RWPE2 (cell line): ENCODE measurements around the gene CHMP1A.
"Not testable (repeated sequence)": the region's sequence is repeated elsewhere in the genome, so short reads cannot be mapped to it uniquely, and the experiment has no call there.

Experiments
- ATAC-seq: fragments of 200-7000 bp; cut with Tn5 transposase; 3 replicates; pipeline ENCODE4 v1.9.1; 2021; ENCODE audit warnings: low read depth
- DNase-seq: peaks from one replicate; pipeline ENCODE4 v3.0.0-alpha.2; 2020; ENCODE audit warnings: low spot score
- H3K27ac ChIP-seq: fragments of 450-650 bp; 2 replicates; pipeline ENCODE4 v1.5.1; 2017; ENCODE audit warnings: mild to moderate bottlenecking; ENCODE audit not compliant: poor library complexity, severe bottlenecking
- H3K27me3 ChIP-seq: fragments of 250-450 bp; sonication (Bioruptor Pico); 2 replicates; pipeline ENCODE4 v1.5.1; 2021; ENCODE audit warnings: mild to moderate bottlenecking, moderate library complexity; ENCODE audit not compliant: insufficient read depth, poor library complexity, severe bottlenecking
- H3K36me3 ChIP-seq: fragments of 250-450 bp; sonication (Bioruptor Pico); 2 replicates; pipeline ENCODE4 v1.5.1; 2020; ENCODE audit warnings: low read depth, mild to moderate bottlenecking, moderate library complexity
- H3K4me1 ChIP-seq: fragments of 250-450 bp; sonication (Bioruptor Pico); 2 replicates; pipeline ENCODE4 v1.5.1; 2021; ENCODE audit warnings: mild to moderate bottlenecking, moderate library complexity; ENCODE audit not compliant: insufficient read depth, poor library complexity, severe bottlenecking
- H3K4me3 ChIP-seq: fragments of 250-450 bp; sonication (Bioruptor Pico); 2 replicates; pipeline ENCODE4 v1.5.1; 2021; ENCODE audit warnings: mild to moderate bottlenecking, moderate library complexity; ENCODE audit not compliant: severe bottlenecking
- H3K9me3 ChIP-seq: fragments of 250-450 bp; sonication (Bioruptor Pico); 2 replicates; pipeline ENCODE4 v1.5.1; 2021; ENCODE audit warnings: mild to moderate bottlenecking, moderate library complexity; ENCODE audit not compliant: severe bottlenecking
- TF ChIP-seq, protein P1 (sequence below): fragments of 450-650 bp; IDR thresholded peaks from one replicate; pipeline ENCODE4 v1.5.1; 2017; ENCODE audit warnings: mild to moderate bottlenecking, moderate library complexity; ENCODE audit not compliant: poor library complexity, severe bottlenecking

The CHMP1A gene

DNA sequence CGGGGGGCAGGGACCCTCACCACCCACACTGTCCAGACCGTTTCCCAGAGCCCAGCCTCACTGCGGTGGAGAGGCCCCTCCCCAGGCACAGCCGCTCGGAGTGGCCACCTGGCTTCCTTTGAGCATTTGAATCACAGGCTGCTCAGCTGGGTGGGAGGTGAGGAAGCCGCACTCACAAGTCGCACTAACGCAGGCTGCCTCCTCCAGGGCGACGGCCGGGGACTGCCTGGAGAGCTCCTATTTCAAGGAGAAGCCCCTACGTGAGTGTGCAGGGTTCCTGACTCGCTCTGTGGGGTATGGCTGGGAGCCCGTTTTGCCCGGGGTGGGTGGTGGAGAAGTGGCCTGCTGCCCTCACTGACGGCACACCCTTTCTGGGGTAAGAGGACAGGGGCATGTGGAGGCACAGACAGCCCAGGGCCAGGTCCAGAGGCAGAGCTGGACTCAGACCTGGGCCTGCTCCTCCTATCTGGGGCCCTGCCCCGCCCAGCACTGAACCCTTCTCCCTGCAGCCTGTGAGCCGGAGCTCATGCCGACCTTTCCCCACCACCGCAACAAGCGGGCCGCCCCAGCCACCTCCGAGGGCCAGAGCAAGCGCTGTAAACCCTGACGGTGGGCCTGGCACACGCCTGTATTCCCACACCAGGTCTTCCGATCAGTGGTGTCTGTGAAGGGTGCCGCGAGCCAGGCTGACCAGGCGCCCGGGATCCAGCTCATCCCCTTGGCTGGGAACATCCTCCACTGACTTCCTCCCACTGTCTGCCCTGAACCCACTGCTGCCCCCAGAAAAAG is 37.8 kb upstream of the CHMP1A start:
- Histone ChIP-seq H3K27me3 (no peaks in the 10 kb centered on the region), H3K9me3 (no peaks in the 10 kb centered on the region), H3K4me1 (no peaks in the 10 kb centered on the region), H3K4me3 (no peak overlapping the region), H3K27ac (no peak overlapping the region), H3K36me3 (peaks cover 49% of the 10 kb centered on the region)
- ATAC-seq (no peak), DNase-seq (peak; percentile 69)
- TF ChIP-seq, protein P1, sequence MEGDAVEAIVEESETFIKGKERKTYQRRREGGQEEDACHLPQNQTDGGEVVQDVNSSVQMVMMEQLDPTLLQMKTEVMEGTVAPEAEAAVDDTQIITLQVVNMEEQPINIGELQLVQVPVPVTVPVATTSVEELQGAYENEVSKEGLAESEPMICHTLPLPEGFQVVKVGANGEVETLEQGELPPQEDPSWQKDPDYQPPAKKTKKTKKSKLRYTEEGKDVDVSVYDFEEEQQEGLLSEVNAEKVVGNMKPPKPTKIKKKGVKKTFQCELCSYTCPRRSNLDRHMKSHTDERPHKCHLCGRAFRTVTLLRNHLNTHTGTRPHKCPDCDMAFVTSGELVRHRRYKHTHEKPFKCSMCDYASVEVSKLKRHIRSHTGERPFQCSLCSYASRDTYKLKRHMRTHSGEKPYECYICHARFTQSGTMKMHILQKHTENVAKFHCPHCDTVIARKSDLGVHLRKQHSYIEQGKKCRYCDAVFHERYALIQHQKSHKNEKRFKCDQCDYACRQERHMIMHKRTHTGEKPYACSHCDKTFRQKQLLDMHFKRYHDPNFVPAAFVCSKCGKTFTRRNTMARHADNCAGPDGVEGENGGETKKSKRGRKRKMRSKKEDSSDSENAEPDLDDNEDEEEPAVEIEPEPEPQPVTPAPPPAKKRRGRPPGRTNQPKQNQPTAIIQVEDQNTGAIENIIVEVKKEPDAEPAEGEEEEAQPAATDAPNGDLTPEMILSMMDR: no peak

DNA sequence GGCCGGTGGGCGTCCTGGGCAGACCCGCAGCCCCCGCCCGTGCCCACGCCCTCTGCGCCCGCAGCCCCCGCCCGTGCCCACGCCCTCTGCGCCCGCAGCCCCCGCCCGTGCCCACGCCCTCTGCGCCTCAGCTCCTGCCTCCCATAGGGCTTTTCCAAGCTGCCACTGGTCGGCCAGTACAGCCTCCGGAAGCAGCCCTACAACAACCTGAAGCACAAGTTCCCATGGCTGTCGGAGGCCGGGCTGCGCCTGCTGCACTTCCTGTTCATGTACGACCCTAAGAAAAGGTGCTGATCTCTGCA is 37.2 kb upstream of the CHMP1A start:
- not testable (repeated sequence) for H3K27ac ChIP-seq, H3K9me3 ChIP-seq, H3K27me3 ChIP-seq, H3K4me3 ChIP-seq, DNase-seq, H3K4me1 ChIP-seq, ATAC-seq
- H3K36me3 ChIP-seq: peaks cover 54% of the 10 kb centered on the region

DNA sequence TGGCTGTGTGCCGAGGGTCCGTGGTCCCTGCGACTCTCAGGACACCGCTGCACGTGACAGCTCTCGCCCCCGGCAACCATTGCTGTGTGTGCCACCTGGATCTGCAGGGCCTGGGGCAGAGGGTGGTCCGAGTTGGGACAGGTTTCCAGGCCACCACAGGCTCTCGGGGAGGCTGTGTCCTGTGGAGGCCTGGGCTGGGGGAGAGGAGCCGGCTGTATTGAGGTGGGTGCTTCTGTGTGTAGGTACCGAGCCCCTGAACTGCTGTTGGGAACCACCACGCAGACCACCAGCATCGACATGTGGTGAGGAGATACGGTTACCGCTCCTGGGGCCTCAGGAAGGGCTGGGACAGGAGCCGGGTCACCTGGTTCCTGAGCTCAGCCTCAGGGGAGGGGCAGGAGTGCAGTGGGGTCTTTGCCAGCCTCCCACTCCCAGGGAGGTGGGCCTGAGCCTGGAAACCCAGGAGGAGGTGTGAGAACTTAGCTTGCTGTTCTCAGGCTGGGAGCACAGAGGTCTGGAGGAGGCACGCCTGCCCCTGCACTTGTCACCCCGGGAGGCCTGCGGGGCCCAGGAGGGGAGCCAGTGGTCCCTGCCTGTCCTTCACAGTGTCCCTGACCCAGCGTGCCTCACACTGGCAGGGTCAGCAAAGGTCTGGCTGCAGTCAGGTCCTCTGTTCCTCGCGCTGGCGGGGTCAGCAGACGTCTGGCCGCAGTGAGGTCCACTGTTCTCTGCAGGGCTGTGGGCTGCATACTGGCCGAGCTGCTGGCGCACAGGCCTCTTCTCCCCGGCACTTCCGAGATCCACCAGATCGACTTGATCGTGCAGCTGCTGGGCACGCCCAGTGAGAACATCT is 36.6 kb upstream of the CHMP1A start:
- DNase-seq: peak; percentile 70
- H3K27ac ChIP-seq: no peak overlapping the region
- H3K27me3 ChIP-seq: no peaks in the 10 kb centered on the region
- H3K4me3 ChIP-seq: no peak overlapping the region
- no peaks in the 10 kb centered on the region for H3K9me3 ChIP-seq
- TF ChIP-seq, protein P1: no peak
- no peak for ATAC-seq
- H3K36me3 ChIP-seq: peaks cover 60% of the 10 kb centered on the region
- no peaks in the 10 kb centered on the region for H3K4me1 ChIP-seq

DNA sequence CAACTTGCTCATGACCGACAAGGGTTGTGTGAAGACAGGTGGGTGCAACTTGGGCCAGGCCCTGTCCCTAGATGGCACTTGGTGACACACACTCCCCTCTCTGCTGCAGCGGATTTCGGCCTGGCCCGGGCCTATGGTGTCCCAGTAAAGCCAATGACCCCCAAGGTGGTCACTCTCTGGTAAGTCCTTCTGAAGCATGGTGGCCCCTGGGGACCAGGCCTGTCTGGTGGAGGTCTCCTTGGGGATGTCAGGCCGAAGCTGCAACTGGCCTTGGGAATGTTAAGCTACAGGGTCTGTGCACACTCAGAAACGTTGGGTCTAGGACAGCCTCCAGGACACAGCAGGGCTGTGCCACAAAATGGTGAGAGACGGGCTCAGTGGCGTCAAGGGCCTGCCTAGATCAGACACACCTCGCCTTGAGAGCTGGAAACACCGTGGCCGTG is 35.8 kb upstream of the CHMP1A start:
- Histone ChIP-seq H3K27me3 (no peaks in the 10 kb centered on the region), H3K4me3 (no peak overlapping the region), H3K9me3 (no peaks in the 10 kb centered on the region), H3K36me3 (peaks cover 68% of the 10 kb centered on the region), H3K27ac (no peak overlapping the region), H3K4me1 (no peaks in the 10 kb centered on the region)
- DNase-seq: no peak
- ATAC-seq: no peak
- TF ChIP-seq, protein P1: no peak

DNA sequence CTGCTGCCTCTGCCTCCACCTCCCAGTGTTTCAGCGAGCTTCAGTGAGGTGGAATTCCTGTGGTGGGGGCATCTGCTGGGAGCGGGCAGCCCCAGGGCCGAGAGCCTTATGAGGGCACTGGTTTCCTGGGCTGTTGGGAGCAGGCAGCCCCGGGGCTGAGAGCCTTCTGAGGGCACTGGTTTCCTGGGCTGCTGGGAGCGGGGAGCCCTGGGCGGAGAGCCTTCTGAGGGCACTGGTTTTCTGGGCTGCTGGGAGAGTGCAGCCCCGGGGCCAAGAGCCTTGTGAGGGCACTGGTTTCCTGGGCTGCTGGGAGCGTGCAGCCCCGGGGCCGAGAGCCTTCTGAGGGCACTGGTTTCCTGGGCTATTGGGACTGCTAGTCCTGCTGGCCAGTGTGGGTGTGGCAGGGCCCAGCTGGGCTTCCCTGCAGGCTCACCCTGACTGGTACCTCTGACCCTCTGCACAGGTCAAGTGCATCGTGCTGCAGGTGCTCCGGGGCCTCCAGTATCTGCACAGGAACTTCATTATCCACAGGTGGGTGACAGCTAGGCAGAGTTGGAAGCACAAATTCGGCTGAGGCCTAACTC is 34.6 kb upstream of the CHMP1A start:
- no peaks in the 10 kb centered on the region for H3K27me3 ChIP-seq
- ATAC-seq: no peak
- DNase-seq: no peak
- no peak overlapping the region for H3K4me3 ChIP-seq
- H3K4me1 ChIP-seq: no peaks in the 10 kb centered on the region
- H3K36me3 ChIP-seq: peaks cover 71% of the 10 kb centered on the region
- H3K27ac ChIP-seq: no peak overlapping the region
- no peaks in the 10 kb centered on the region for H3K9me3 ChIP-seq
- TF ChIP-seq, protein P1: no peak
